HG02763 (cell line): ENCODE results near the gene LRRC4C.

ENCODE experiments used
- ATAC-seq: cut with Tn5 transposase; IDR thresholded peaks from one replicate; pipeline ENCODE4 v1.9.1; 2021; ENCODE audit warnings: mild to moderate bottlenecking, moderate library complexity; ENCODE audit not compliant: unreplicated experiment

Gene LRRC4C

GRCh38 chr11:40316171-40316570 lies 1143.3 kb downstream of the LRRC4C start:
- no peak for ATAC-seq

GRCh38 chr11:40315122-40315521 lies 1144.3 kb downstream of the LRRC4C start:
- no peak for ATAC-seq

GRCh38 chr11:40314327-40314726 lies 1145.1 kb downstream of the LRRC4C start:
- no peak for ATAC-seq

GRCh38 chr11:40306938-40307548 lies 1152.4 kb downstream of the LRRC4C start:
- peak; percentile 70 for ATAC-seq

DNA sequence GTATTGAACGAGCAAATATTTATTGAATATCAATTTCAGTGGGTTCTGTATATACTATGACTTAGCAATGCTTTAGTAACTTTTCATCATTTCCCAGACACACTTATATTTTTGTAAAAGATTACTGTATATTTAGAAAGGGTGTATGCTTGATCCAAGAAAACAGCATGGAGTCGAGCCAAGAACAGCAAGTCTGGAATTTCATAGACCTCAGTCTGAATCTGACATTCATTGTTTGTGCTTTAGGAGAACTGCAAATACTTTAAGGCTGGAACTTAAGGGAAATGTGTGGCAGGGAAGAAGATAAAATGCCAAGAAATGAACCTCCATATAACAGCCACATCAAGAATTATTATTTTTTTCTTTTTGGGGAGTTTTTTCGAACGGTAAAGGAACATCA lies 1156.8 kb downstream of the LRRC4C start:
- no peak for ATAC-seq

GRCh38 chr11:40295466-40295865 lies 1164.0 kb downstream of the LRRC4C start:
- ATAC-seq = no peak

GRCh38 chr11:40294741-40295140 lies 1164.7 kb downstream of the LRRC4C start:
- no peak for ATAC-seq

- peak; percentile 17 for ATAC-seq
Observed at GRCh38 chr11:40294349-40294735, 1165.1 kb downstream of the LRRC4C start.

- ATAC-seq = peak; percentile 96
Observed at GRCh38 chr11:40293655-40294348, 1165.7 kb downstream of the LRRC4C start.

GRCh38 chr11:40292721-40293508 lies 1166.5 kb downstream of the LRRC4C start:
- no peak for ATAC-seq

DNA sequence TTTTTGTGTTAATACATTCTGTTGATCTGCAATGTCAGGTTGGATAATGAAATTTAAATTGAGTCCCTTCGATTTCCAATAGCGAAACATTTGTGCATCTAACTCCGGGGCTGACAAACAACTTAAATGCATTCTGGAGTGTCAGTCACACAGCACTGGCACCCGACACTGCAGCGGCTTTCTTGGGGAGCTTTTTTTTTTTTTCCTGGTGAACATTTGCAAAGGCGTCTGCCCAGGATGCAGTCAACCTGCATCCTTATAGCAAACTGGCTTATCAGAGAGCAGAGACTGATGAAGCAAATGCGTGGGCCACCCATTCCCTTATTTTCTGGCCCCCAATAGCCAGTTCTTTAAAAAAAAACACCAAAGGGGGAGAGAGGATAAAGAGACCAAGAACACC lies 1167.7 kb downstream of the LRRC4C start:
- no peak for ATAC-seq

DNA sequence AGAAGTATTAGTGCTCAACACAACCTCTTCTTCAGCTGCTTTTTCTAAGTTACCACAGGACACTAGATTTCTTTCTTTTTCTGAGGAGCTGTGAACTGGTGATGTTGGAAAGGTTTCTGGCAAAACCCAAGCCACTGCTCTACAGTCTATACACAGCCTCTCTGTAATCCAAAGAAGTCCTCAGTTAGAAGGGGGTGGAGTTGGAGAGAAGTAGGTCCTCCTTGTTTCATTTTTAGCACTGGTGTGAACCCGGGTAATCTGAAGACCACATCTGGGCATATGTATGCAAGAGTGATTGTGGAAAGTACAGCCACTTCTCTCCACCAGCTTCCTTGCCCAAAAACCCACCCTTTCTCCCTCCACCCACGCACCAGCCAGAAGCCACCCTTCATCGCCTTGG lies 1168.1 kb downstream of the LRRC4C start:
- ATAC-seq = no peak

DNA sequence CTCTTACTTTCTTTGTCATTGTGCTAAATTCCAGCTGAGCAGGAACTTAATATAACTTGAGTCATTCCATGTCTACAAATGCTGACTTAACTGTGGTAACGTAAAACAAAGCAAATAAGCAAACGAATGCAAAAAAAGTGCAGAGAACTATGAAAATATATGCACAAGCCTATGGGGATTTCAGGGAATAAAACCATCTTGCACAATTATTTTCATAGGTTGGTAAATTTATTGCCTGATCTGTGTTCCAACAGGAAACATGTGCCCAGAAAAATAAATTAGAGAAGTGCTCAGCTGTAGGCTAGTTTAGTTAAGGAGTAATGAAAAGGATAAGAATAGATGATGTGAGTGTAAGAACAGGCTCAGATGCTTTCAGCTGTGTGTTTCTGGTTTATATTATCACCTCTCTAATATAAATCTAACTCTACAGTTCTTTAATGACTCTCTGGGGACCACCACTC lies 1169.3 kb downstream of the LRRC4C start:
- ATAC-seq = no peak

GRCh38 chr11:40289370-40289769 lies 1170.1 kb downstream of the LRRC4C start:
- ATAC-seq = no peak

- ATAC-seq = no peak
Observed at GRCh38 chr11:40287916-40288803, 1171.3 kb downstream of the LRRC4C start.

- ATAC-seq = no peak
Observed at GRCh38 chr11:40286137-40286536, 1173.3 kb downstream of the LRRC4C start.

DNA sequence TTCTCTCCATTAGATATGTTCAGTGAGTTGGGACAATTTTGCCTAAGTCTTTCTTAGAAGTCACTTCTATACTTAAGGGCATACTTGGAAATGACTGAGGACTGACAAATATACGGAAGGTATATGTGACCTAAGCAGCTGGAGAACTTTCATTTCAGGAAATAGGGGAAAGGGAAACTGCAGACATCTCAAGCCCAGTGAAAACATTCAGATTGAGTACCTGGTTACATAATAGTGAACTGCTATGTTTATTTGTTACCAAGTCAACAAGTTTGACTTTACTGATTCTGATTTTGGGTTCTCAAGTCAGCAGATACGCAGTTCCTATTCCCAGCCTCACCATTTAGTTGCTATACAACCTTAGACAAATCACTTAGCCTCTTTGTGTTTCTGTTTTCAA lies 1173.9 kb downstream of the LRRC4C start:
- no peak for ATAC-seq

DNA sequence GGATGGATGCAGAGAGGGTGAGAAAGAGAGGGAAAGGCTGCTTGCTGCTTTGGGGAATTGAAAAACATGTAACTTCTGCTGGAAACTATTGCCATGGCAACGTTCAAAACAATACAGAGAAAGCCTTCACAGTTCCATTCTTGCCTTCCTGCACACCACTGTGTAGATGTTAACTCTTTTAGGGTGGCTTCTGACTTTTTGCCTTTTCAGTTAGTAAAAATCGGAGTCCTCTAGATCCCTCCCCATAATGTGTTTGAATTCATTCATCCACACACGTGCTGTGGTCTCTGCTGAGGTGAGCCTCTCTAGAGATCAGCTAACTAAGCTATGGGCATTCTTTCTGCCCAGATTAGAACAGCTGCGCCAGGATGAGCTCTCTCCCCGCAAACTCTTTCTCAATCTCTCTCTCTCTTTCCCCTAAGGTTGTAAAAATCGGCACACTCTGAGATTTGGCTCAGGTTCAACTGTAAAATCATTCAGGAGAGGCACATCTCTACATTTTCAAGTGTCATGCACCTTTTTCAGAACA lies 1178.3 kb downstream of the LRRC4C start:
- ATAC-seq = no peak

DNA sequence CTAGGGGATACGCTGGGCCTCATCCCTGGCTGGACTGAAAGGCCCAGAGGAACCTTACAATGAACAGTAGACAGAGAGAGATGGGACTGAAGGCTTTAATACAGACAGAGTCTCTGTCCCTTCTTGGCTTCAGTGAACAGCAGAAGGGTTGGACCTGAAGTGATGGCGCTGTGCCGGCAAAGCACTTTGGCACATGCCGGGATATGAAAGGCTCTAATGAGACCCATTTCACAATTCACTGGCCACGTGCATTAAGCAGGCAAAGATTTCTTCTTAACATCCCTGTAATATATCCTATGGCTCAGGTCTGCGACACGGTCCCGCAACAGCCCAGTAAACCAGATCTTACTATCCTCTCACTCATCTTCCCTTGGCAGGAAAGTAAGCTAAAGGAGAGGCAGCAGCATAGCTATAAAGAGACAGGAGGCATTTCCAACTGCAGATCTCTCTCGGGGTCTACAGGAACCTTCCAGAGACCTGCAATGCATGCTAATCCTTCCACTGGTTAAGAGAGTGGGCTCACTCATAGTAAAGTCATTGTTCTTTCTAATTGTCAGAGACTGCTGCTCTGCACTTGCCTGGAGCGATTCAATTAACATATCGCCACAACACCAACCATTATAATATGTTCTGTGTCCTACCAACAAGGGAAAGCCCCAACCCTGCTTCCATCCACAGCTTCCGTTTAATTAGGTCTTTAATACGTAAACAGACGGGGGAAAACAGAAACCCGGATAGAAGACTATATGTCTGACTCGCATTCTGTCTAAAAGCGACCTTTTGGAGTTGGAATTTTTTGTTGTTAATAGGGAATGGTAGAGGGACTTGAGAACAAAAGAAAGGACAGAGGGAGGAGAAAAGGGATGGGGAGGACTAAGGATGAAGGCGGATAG lies 1179.0 kb downstream of the LRRC4C start:
- no peak for ATAC-seq

- no peak for ATAC-seq
Observed at GRCh38 chr11:40276960-40277359, 1182.5 kb downstream of the LRRC4C start.
